Measurements from ENCODE around the gene SH3YL1. TPM values are rescaled to one million over a fixed set of nuclear protein-coding genes. Genes with fewer than 3 reads are reported as not detected.
A peak's percentile ranks its signal among the peaks of the same experiment; 100 is the strongest.

SH3YL1 gene
- total RNA-seq, 1 experiment from 2014 or later, result 26.5 TPM

DNA sequence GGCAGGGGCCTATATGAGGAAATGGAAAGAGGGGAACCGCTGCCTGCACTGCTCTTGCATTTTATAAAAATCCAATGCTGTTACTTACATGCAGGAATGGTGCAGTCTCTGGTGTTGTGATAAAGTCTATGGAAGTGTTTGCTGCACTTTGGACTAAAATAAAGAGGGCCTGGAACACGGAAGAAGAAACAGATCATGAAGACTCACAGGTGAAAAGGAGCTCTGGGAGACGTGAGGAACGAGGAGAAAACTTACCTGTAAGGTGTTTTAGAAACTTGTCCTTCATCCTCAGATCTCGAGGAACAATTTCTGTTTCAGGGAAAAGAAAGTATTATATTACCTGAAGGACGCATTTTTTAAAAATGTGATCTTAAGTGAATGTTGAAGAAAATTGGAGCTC, 22.2 kb upstream of the SH3YL1 start:
- no peak overlapping the region for H2BK120ac ChIP-seq (ENCODE audit: low read depth, low read length, poor library complexity, severe bottlenecking)
- Mint-ChIP-seq H3K36me3 (ENCODE audit: insufficient read depth in 1 of 3, low read depth in 3 of 3) (peaks cover 13 to 15% (median 13%) of the 10 kb centered on the region in 3 experiments), H3K27me3 (ENCODE audit: low read depth) (peaks cover 56% of the 10 kb centered on the region), H3K9me3 (no peaks in the 10 kb centered on the region), H3K4me3 (peak overlapping the region in 1 of 2 experiments; percentile 27; a peak in 1 of 5 replicates), H3K27ac (no peak overlapping the region), H3K4me1 (peaks cover 40 to 43% of the 10 kb centered on the region in 2 experiments)
- no peak overlapping the region for H2BK15ac ChIP-seq (ENCODE audit: low read depth, low read length)
- H2BK20ac ChIP-seq (ENCODE audit: low read depth, low read length, poor library complexity, severe bottlenecking), result no peak overlapping the region
- H2AFZ ChIP-seq (ENCODE audit: low read length), result no peak overlapping the region
- no peak overlapping the region for H4K8ac ChIP-seq (replicated peaks; ENCODE audit: insufficient read length, low read depth, low read length)
- no peak overlapping the region for H2BK5ac ChIP-seq (ENCODE audit: insufficient read length, low read length)
- TF ChIP-seq, protein P1, sequence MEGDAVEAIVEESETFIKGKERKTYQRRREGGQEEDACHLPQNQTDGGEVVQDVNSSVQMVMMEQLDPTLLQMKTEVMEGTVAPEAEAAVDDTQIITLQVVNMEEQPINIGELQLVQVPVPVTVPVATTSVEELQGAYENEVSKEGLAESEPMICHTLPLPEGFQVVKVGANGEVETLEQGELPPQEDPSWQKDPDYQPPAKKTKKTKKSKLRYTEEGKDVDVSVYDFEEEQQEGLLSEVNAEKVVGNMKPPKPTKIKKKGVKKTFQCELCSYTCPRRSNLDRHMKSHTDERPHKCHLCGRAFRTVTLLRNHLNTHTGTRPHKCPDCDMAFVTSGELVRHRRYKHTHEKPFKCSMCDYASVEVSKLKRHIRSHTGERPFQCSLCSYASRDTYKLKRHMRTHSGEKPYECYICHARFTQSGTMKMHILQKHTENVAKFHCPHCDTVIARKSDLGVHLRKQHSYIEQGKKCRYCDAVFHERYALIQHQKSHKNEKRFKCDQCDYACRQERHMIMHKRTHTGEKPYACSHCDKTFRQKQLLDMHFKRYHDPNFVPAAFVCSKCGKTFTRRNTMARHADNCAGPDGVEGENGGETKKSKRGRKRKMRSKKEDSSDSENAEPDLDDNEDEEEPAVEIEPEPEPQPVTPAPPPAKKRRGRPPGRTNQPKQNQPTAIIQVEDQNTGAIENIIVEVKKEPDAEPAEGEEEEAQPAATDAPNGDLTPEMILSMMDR (conservative IDR thresholded peaks at IDR 0.05), result no peak
- H3K27me3 ChIP-seq (ENCODE audit: insufficient read depth, low read length), result peaks cover 8% of the 10 kb centered on the region; the same call in 1 of the 2 replicates
- no peak overlapping the region for H3K4me2 ChIP-seq (ENCODE audit: insufficient read depth, insufficient read length, low read length)
- no peaks in the 10 kb centered on the region for H4K20me1 ChIP-seq (ENCODE audit: control insufficient read depth, insufficient read depth, insufficient read length)
- no peak overlapping the region for H3K27ac ChIP-seq (ENCODE audit: insufficient read length, low read depth, low read length)
- H3K23me2 ChIP-seq (ENCODE audit: insufficient read length, low read depth, low read length, poor library complexity, severe bottlenecking), result peaks cover 18% of the 10 kb centered on the region
- no peak overlapping the region for H3K4ac ChIP-seq (ENCODE audit: low read depth, low read length)
- no peak overlapping the region for H3K56ac ChIP-seq (ENCODE audit: insufficient read length, low read depth, low read length)
- no peak overlapping the region for H3T11ph ChIP-seq (ENCODE audit: low read length)
- no peak for DNase-seq
- H3K23ac ChIP-seq (ENCODE audit: insufficient read length, low read depth, low read length), result no peak overlapping the region
- no CpG with 5 or more reads among the region's 6 CpGs for WGBS (ENCODE audit: extremely low coverage, insufficient read length, low lambda C conversion rate)
- no peaks in the 10 kb centered on the region for H3K79me1 ChIP-seq (ENCODE audit: insufficient read depth, low read depth, low read length, poor library complexity, severe bottlenecking)
- no peaks in the 10 kb centered on the region for H3K9me3 ChIP-seq (ENCODE audit: control insufficient read depth, low read depth, low read length)
- H4K5ac ChIP-seq (ENCODE audit: insufficient read length, low read depth, low read length), result no peak overlapping the region
- H4K91ac ChIP-seq (ENCODE audit: insufficient read length, low read depth, low read length), result no peak overlapping the region
- H2AK5ac ChIP-seq (ENCODE audit: insufficient read length, low read length), result no peak overlapping the region
- H2BK12ac ChIP-seq (ENCODE audit: insufficient read length, low read depth, low read length), result no peak overlapping the region
- H3K4me1 ChIP-seq (ENCODE audit: insufficient read depth, low read length), result peaks cover 16% of the 10 kb centered on the region
- H3K18ac ChIP-seq (ENCODE audit: insufficient read length, low read depth, low read length), result no peak overlapping the region
- H3K14ac ChIP-seq (ENCODE audit: insufficient read depth, low read length), result no peak overlapping the region
- H3K9ac ChIP-seq (ENCODE audit: extremely low read depth, insufficient read length, low read length), result no peak overlapping the region
- no peaks in the 10 kb centered on the region for H3K79me2 ChIP-seq (ENCODE audit: insufficient read depth, low read length)

Measured in H9 (cell line).